CD4-positive, alpha-beta T cell treated with Interleukin-2 at 100 ng/mL for 4 hours (primary cell): Measurements from ENCODE around the gene EPDR1.

Experiments used
- DNase-seq: peaks from one replicate; pipeline ENCODE4 v3.0.0-alpha.2; 2020; ENCODE audit warnings: low spot score

The EPDR1 gene

DNA sequence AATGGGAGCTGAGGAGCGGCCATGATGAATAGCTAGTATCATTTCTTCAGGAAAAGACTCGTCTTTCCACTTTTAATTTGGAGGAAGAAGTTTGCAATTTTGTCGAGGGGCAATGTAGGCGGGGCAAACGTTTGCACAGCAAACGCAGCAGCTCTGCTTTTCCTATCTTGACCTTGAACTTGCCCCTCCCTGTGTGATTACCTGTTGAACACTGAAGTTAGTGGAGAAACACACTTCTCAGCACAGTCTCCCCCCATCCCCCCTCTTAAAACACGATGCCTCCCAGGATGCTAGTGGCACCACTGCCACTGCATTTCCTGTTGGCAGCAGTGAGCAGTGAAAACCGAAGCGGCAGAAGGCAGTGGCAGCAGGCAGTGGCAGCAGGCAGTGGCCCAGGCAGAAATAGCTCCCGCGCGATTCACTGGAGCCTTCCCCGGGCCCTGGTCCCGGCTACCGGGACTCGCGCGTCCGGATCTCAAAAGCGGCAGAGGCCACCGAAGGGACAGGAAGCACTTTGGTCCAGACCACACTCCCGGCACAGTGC lies at the start of gene EPDR1:
EPDR1 (plus strand) TSS at position 336 of the 544 bp plus-strand sequence. CDS start 300 bp downstream, outside the sequence.
- DNase-seq = peak; percentile 16

DNA sequence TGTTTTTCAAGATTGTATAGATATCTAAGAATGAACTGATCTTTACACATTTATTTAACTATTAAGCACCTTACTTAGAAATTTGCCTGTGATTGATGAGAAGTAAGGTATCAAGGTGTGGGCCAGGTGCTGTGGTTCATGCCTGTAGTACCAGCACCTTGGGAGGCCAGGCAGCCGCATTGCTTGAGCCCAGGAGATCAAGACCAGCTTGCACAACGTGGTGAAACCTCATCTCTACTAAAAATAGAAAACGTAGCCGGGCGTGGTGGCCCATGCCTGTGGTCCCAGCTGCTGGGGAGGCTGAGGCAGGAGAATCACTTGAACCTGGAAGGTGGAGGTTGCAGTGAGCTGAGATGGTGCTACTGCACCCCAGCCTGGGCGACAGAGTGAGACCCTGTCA lies 38.4 kb upstream of the EPDR1 start:
- no peak for DNase-seq

DNA sequence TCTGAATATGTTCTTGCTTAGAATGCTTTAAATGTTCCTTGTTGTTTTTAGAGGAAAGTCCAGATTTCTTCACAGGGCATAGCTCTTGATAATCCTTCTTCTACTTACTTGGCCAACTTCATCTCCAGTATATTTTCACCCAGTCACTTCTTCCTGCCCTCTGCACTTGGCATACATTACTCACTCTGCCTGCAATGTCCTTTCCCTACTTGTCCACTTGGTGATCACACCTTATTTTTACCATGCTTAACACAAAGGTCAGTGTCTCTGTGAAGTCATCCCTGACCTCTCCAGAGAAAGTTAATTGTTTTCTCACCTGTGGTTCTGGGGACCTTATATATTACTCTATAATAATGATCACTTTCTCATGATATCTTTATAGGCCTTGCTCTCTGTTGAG lies 27.1 kb upstream of the EPDR1 start:
- no peak for DNase-seq

DNA sequence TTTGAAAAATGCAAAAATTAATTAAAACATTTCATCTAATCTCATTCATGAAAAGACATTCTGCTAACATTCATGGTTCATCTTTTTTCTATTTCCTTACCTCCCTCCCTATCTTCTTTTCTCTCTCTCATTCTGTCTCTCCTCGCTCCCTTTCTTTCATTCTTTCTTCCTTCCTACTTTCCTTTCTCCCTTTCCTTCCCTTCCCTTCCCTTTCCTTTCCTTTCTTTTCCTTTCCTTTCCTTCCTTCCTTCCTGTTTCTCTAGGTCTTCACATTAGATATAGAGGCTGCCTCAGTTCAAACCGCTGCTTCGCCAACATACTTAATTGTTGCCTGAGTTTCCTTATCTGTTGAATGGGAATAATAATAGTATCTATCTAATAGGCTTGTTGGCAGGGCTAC lies 25.8 kb upstream of the EPDR1 start:
- DNase-seq = no peak

DNA sequence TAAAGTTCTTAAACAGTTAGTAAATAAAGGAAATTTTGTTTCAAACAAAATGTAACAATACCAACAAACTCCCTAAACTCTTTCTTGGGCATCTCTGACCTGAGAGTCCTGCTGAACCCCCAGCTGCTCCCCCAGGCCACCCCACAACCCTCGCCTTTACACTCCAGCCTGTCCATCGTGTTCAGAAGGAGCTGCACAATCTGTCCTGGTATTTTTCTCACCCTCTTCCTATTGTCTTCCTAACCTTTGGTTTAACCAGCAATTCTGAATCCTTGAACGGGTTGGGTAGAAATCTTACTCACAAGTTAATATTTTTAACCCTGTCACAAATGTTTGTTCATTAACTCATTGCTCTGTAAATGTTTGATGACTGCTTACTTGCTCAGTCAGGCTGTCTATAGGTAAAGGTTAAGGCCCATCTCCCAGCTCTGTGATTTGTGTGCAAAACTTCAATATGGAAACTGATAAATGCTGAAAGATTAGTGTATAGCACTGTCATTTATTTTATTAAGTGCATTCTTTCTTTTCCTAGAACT lies 20.7 kb upstream of the EPDR1 start:
- DNase-seq = no peak

- DNase-seq = no peak
Observed at GRCh38 chr7:37901236-37901827, 19.1 kb upstream of the EPDR1 start.

DNA sequence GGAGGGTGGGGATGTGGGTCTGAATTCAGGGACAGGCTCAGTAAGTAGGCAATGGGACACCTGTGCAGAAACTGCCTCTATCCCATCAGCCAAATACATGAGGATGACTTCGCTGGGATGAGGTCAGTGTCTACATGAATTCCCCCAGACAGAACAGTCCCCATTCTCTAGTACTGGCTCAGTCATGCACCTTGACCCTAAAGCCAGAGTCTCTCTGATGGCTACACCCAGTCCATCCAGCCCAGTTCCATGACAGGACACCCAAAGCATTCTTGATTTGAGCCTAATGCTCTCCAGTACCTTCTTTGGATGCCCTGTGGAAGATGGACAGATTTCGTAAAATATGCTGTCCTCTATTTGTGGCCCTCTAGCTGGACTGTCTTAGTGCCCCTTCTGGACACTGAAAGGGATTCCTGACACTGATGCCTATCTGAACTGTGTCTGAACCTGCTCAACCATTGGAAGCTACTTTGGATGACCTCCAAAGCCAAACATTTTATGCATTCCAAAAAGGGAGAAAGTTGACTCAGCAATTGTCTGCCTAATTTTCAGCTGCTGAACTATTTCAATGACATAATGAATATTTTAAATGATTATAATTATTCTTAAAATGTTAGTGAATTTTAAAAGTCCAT lies 18.4 kb upstream of the EPDR1 start:
- no peak for DNase-seq

DNA sequence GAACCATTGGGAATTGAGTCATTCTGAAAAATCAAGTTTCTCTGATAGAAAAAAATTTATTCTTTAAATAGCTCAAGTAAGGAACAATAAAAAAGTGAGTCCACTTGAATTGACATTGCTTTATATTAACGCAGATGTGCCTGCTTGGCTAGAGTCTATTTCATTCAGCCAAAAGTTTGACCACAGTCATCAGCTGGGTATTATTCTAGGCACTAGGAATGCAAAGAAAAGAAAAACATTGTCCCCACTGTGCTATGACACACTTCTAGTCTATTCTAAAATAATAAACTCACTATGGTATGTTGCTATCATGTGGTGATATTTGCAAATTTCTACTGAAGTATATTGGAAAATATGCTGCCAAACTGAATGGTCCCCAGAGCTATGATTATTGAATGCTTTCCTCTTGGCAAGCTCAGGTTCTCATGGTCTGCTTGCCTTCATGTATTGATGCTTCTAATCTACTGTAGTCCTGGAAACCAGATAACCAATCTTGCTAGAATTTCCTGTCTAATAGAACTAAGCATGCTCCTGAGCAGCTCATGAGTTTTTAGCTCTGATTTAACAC lies 12.1 kb upstream of the EPDR1 start:
- DNase-seq = no peak

- DNase-seq = no peak
Observed at GRCh38 chr7:37912756-37913155, 7.7 kb upstream of the EPDR1 start.

DNA sequence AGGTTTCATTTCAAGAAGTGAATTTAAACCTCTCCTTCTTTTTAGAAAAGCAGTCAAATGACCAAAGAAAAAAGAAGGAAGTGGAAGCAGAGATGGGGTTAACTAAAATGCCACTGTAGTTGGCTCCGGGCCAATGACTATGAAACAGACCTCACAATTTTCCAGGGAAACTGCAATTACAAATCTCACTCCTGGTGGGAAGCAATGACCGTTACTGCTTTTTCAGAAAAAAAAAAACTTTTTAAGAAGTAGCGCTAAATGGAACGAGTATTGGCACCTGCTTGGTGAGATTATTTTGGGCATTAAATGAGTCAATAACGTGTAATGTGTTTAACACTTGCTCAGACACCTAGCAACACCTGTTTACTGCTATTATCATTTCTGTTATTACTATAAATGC lies 5.0 kb upstream of the EPDR1 start:
- DNase-seq = no peak

- DNase-seq = no peak
Observed at GRCh38 chr7:37916017-37916672, 4.3 kb upstream of the EPDR1 start.

GRCh38 chr7:37916673-37917660 lies 3.5 kb upstream of the EPDR1 start, which contains the start of gene SFRP4:
Gene SFRP4, minus strand, starts transcription at chr7:37916817. Its CDS starts 280 bp downstream, at chr7:37916537.
- DNase-seq = peak; percentile 19

DNA sequence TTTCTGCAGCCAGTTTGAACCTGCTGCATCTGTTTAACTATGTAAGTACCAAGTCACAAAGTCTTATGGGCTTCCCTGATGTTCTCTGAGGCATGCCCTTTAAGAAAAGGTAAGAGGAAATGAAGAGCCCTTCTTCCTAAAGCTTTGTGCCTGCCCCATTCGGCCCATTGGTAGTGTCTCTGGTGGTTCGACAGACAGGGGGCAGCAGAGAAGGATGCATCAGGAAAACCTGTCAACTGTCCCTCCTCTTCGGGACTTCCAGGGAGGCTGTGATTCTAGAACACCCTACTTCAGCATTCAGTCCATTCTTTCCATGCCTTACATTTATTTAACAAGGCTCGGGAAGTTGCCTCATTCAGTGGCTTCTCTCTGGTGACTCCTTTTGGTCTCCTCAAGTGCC lies 1.9 kb upstream of the EPDR1 start:
- DNase-seq = no peak

GRCh38 chr7:37920849-37921805 lies 687 bp downstream of the EPDR1 start:
- no peak for DNase-seq

DNA sequence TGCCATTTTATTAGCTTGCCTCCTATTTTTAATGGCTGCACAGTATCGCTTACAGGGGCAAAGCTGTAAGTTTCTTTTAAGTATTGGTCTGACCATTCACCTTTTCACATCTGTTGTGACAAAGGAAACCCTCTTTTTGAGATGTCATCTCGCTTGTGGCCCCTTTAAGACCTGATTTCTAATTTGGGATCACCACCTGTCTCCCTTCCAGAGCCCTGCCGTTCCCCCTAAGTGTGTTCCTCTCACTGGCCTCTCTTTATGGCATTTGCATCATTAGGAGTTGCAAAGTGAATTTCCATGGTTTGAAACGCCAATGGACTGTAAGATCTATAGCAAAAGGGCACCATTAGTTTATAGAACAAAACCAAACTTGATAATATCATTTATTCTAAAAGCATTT lies 1.4 kb downstream of the EPDR1 start:
- DNase-seq = no peak

GRCh38 chr7:37923996-37924395 lies 3.6 kb downstream of the EPDR1 start:
- no peak for DNase-seq

DNA sequence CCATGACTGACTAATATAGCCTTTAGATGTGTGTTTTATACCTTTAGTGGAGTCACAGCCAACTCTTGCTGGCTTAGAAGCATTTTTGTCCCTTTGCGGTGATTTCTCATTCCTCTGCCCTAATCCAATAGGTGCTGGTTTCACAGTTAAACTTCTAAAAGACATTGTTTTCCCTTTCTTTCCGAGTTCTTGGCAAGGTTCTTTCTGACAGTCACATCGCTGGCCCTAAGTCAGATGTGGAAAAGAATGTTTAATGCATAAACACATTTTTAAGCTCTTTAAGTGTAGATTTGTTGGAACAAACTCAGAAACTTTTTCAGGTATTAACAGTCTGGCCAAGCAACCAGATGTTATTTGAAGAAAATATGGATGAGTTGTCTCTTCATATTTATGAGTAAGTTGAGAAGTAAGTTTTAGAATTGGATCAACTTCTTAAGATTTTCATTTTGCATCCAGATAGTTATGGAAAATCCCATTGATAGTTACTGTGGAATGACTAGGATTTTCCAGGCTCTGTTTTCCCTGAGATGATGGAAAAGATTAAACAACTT lies 4.1 kb downstream of the EPDR1 start:
- DNase-seq = no peak

DNA sequence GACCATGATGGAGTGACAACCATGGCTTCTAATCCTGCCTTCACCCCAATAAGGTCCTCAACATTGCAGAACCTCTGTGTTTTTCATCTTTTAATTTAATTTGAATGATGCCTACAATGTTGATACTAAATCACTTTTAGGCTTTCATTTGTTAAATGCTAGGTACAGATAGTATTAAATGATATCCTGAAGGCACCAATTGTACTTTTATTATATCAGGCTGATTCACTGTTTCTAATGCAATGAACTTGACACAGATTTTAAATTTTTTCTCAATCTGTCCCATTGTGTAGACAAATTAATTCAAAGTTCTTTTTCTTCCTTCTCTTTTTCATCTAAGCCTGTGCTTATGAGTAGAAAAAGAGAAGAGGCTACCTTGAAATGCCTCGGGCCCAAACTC lies 5.2 kb downstream of the EPDR1 start:
- DNase-seq = no peak

DNA sequence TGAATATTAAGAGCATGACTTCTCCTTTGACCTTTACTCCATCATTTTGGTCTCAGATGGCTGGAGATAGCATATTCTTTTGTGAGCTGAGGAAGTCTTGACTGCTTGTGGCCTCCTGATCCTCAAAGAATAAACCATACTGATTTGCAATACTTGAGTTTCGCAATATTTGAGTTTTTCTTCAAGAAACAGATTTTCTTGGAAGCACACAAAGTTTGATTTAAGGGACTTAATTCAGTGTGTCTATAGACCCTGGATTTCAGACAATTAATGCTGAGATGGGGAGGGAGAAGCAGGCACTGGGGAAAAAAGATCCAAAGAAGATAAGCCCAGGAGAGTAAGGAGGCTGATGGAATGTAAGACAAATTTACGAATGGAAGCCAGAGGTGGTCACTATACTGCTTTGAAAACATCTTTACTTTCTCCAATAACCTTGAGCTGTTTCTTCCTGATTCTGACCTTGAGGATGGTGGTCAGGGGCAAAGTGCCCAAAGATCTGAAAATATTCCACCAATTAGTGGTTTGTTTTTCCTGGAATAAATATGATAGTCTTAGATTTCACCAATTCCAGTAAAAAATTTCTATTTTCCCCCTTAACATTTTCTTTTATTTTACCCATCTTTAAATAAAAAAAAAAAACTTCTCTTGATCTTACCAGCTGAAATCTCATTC lies 7.5 kb downstream of the EPDR1 start:
- DNase-seq = no peak
